ENCODE data around the gene AP1S1.

Gene AP1S1

GRCh38 chr7:101154693-101155102, 422 bp downstream of the AP1S1 start:
- H3K27me3 ChIP-seq (ENCODE audit: insufficient read depth, poor library complexity, severe bottlenecking) = no peaks in the 10 kb centered on the region
- no peak for DNase-seq (ENCODE audit: low read depth in 1 of 2, low spot score in 1 of 2)
- peak overlapping the region; percentile 41 for H3K27ac ChIP-seq (replicated peaks)
- peak overlapping the region; percentile 97 for H3K4me3 ChIP-seq (replicated peaks; ENCODE audit: insufficient read depth, low read length)
- TF ChIP-seq POLR2AphosphoS5 (IDR thresholded peaks at IDR 0.05; ENCODE audit: low read depth) = no peak
- TF ChIP-seq GABPA (IDR thresholded peaks at IDR 0.05; ENCODE audit: low read depth) = no peak
- no peak for TF ChIP-seq REST (IDR thresholded peaks at IDR 0.05; ENCODE audit: insufficient replicate concordance, low read depth)
- no peak for TF ChIP-seq SPI1 (IDR thresholded peaks at IDR 0.05; ENCODE audit: borderline replicate concordance, low read depth)
- no peak for TF ChIP-seq CTCF (IDR thresholded peaks at IDR 0.05; ENCODE audit: insufficient read depth, low read length)

DNA sequence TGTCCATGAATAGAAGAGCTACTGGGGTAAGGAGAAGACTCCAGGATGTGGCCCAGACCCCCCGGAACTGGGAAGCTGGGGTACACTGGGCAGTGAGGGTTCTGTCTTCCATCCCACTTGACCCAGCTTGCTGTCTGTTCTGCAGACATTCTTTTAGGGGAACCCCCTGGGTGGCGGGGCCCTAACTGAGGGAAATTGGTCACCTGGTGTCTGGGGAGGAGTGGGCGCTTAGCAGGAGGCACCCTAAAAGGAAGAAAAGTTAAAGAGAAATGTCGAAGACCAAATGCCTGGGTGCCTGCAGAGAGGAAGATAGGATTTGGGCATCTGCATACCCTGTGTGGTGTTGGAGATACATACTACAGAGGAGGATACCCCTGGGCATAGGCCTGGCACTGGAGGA, 1.0 kb downstream of the AP1S1 start:
- H3K27ac ChIP-seq (replicated peaks) = no peak overlapping the region
- no peak for TF ChIP-seq GABPA (IDR thresholded peaks at IDR 0.05; ENCODE audit: low read depth)
- no peak for TF ChIP-seq REST (IDR thresholded peaks at IDR 0.05; ENCODE audit: insufficient replicate concordance, low read depth)
- no peak for TF ChIP-seq CTCF (IDR thresholded peaks at IDR 0.05; ENCODE audit: insufficient read depth, low read length)
- TF ChIP-seq POLR2AphosphoS5 (IDR thresholded peaks at IDR 0.05; ENCODE audit: low read depth) = no peak
- no peak for TF ChIP-seq SPI1 (IDR thresholded peaks at IDR 0.05; ENCODE audit: borderline replicate concordance, low read depth)
- no peaks in the 10 kb centered on the region for H3K27me3 ChIP-seq (ENCODE audit: insufficient read depth, poor library complexity, severe bottlenecking)
- H3K4me3 ChIP-seq (replicated peaks; ENCODE audit: insufficient read depth, low read length) = peak overlapping the region; percentile 97
- no peak for DNase-seq (ENCODE audit: low read depth in 1 of 2, low spot score in 1 of 2)

- no peak for DNase-seq (ENCODE audit: low read depth in 1 of 2, low spot score in 1 of 2)
- H3K27ac ChIP-seq (replicated peaks) = no peak overlapping the region
- no peak overlapping the region for H3K4me3 ChIP-seq (replicated peaks; ENCODE audit: insufficient read depth, low read length)
- H3K27me3 ChIP-seq (ENCODE audit: insufficient read depth, poor library complexity, severe bottlenecking) = no peaks in the 10 kb centered on the region
- TF ChIP-seq REST (IDR thresholded peaks at IDR 0.05; ENCODE audit: insufficient replicate concordance, low read depth) = no peak
Measured at GRCh38 chr7:101156277-101156676, 2.0 kb downstream of the AP1S1 start.

All from HL-60 (cell line).